Liver (tissue), 9 donors: ENCODE measurements around the gene MAP2K3. TPM values are rescaled to one million over a fixed set of nuclear protein-coding genes. Genes with fewer than 3 reads are reported as not detected.

ENCODE experiments used
- DNase-seq: peaks from one replicate; pipeline ENCODE4 v3.0.0-alpha.2; 2017; ENCODE audit warnings: low spot score
- H3K27ac ChIP-seq, 2 donors: one replicate each; pipeline ENCODE4 v1.7.0; 2013; ENCODE audit warnings: inconsistent platforms in 2 of 2, low read length in 2 of 2, control low read depth in 1 of 2, low read depth in 1 of 2, mild to moderate bottlenecking in 1 of 2
- H3K27me3 ChIP-seq, 4 donors: one replicate each; pipeline versions ENCODE4 v1.6.1 to v1.7.0; 2013; ENCODE audit warnings: low read length in 3 of 4, inconsistent platforms in 1 of 4, mild to moderate bottlenecking in 1 of 4, moderate library complexity in 1 of 4; ENCODE audit not compliant: control insufficient read depth in 4 of 4, insufficient read depth in 4 of 4
- H3K36me3 ChIP-seq, 4 donors: one replicate each; pipeline versions ENCODE4 v1.6.1 to v1.7.0; 2013; ENCODE audit warnings: low read length in 3 of 4, mild to moderate bottlenecking in 3 of 4, low read depth in 1 of 4, moderate library complexity in 1 of 4; ENCODE audit not compliant: control insufficient read depth in 4 of 4, insufficient read depth in 3 of 4
- H3K4me1 ChIP-seq, 4 donors: one replicate each; pipeline versions ENCODE4 v1.6.1 to v1.7.0; 2013; ENCODE audit warnings: low read length in 3 of 4, mild to moderate bottlenecking in 3 of 4, moderate library complexity in 1 of 4; ENCODE audit not compliant: control insufficient read depth in 4 of 4, insufficient read depth in 4 of 4
- H3K4me3 ChIP-seq, 3 donors: one replicate each; pipeline versions ENCODE4 v1.6.1 to v1.7.0; 2013; ENCODE audit warnings: low read length in 3 of 3, control low read depth in 1 of 3, low read depth in 1 of 3, mild to moderate bottlenecking in 1 of 3
- H3K9ac ChIP-seq, 2 donors: one replicate each; pipeline ENCODE4 v1.7.0; 2013; ENCODE audit warnings: low read length in 2 of 2, mild to moderate bottlenecking in 2 of 2, moderate library complexity in 2 of 2, control low read depth in 1 of 2, low read depth in 1 of 2
- H3K9me3 ChIP-seq, 4 donors: one replicate each; pipeline versions ENCODE4 v1.6.1 to v1.7.0; 2013; ENCODE audit warnings: low read length in 3 of 4; ENCODE audit not compliant: control insufficient read depth in 4 of 4
- EGR1 ChIP-seq, 2 donors: IDR thresholded peaks; 2 replicates each; pipeline ENCODE4 v1.6.1; 2016 to 2018; ENCODE audit warnings: antibody characterized with exemption in 2 of 2, low read depth in 2 of 2
- FOXA1 ChIP-seq: IDR thresholded peaks from 2 replicates; pipeline ENCODE4 v1.6.1; 2016; ENCODE audit warnings: antibody characterized with exemption
- FOXA2 ChIP-seq: IDR thresholded peaks from 2 replicates; pipeline ENCODE4 v1.6.1; 2016; ENCODE audit warnings: antibody characterized with exemption
- GABPA ChIP-seq, 2 donors: IDR thresholded peaks in 1 of 2; conservative IDR thresholded peaks in 1 of 2; 2 replicates each; pipeline ENCODE4 v1.6.1; 2016; ENCODE audit warnings: antibody characterized with exemption in 2 of 2, mild to moderate bottlenecking in 1 of 2, moderate library complexity in 1 of 2
- HNF4A ChIP-seq, 2 donors: conservative IDR thresholded peaks; 2 replicates each; pipeline ENCODE4 v1.6.1; 2016; ENCODE audit warnings: antibody characterized with exemption in 2 of 2, mild to moderate bottlenecking in 2 of 2
- HNF4G ChIP-seq: IDR thresholded peaks from 2 replicates; pipeline ENCODE4 v1.6.1; 2016; ENCODE audit warnings: antibody characterized with exemption
- JUND ChIP-seq, 2 donors: IDR thresholded peaks; 2 replicates each; pipeline ENCODE4 v1.6.1; 2016; ENCODE audit warnings: antibody characterized with exemption in 2 of 2
- NR2F2 ChIP-seq: IDR thresholded peaks from 2 replicates; pipeline ENCODE4 v1.6.1; 2016; ENCODE audit warnings: antibody characterized with exemption
- RAD21 ChIP-seq, 2 donors: IDR thresholded peaks; 2 replicates each; pipeline ENCODE4 v1.6.1; 2016; ENCODE audit warnings: antibody characterized with exemption in 2 of 2, mild to moderate bottlenecking in 2 of 2
- RXRA ChIP-seq, 2 donors: IDR thresholded peaks; 2 replicates each; pipeline ENCODE4 v1.6.1; 2017 to 2018; ENCODE audit warnings: antibody characterized with exemption in 2 of 2, mild to moderate bottlenecking in 1 of 2
- SP1 ChIP-seq: IDR thresholded peaks from 2 replicates; pipeline ENCODE4 v1.6.1; 2018; ENCODE audit warnings: antibody characterized with exemption, mild to moderate bottlenecking
- TAF1 ChIP-seq: conservative IDR thresholded peaks from 2 replicates; pipeline ENCODE4 v1.6.1; 2016; ENCODE audit warnings: antibody characterized with exemption, mild to moderate bottlenecking
- YY1 ChIP-seq: IDR thresholded peaks from 2 replicates; pipeline ENCODE4 v1.6.1; 2016; ENCODE audit warnings: antibody characterized with exemption, mild to moderate bottlenecking
- WGBS: extraction: QIAGEN DNeasy Blood & Tissue Kit; methylation state at CpG from one replicate; pipeline ENCODE4 v1.1.7; 2013; 5-methylcytosine and 5-hydroxymethylcytosine counted together
- polyA plus RNA-seq, 2 donors: library from polyadenylated mRNA; stranded (reverse) in 1 of 2; unstranded in 1 of 2; fragments of 200-250 nt in 1 of 2; fragments of >200 nt in 1 of 2; fragmentation: Nextera tagmentation in 1 of 2; extraction: Ambion mirVana in 1 of 2; gene quantifications; one replicate each; pipeline versions ENCODE4 v1.2.1 to v1.2.3, GENCODE V29; 2013 to 2015
- total RNA-seq, 2 donors: library from RNA; depleted of rRNA; stranded (reverse); fragments of >200 nt; gene quantifications; one replicate each; pipeline ENCODE4 v1.2.3, GENCODE V29; 2014
- TF ChIP-seq, protein P1 (sequence below): IDR thresholded peaks from 2 replicates; pipeline ENCODE4 v1.6.1; 2016; ENCODE audit warnings: antibody characterized with exemption
- TF ChIP-seq, protein P2 (sequence below): IDR thresholded peaks from 2 replicates; pipeline ENCODE4 v1.6.1; 2016; ENCODE audit warnings: antibody characterized with exemption
- TF ChIP-seq, protein P3 (sequence below): fragments of 150-350 bp; IDR thresholded peaks from 2 replicates; pipeline ENCODE4 v1.5.1; 2017; ENCODE audit warnings: improper control_type of control experiment, low read depth, low read length; ENCODE audit not compliant: missing input control
- TF ChIP-seq, protein P4 (sequence below): IDR thresholded peaks from 2 replicates; pipeline ENCODE4 v1.6.1; 2016; ENCODE audit warnings: antibody characterized with exemption
- TF ChIP-seq, protein P5 (sequence below): IDR thresholded peaks from 2 replicates; pipeline ENCODE4 v1.6.1; 2016; ENCODE audit warnings: antibody characterized with exemption, mild to moderate bottlenecking
- donor health status: healthy.
- donor health status: healthy.
- donor health status: healthy.
- donor health status: healthy.
- donor health status: healthy.

Gene MAP2K3
- total and polyA plus RNA-seq, 4 donors, result 21.6 to 88.4 (median 30.5) TPM

DNA sequence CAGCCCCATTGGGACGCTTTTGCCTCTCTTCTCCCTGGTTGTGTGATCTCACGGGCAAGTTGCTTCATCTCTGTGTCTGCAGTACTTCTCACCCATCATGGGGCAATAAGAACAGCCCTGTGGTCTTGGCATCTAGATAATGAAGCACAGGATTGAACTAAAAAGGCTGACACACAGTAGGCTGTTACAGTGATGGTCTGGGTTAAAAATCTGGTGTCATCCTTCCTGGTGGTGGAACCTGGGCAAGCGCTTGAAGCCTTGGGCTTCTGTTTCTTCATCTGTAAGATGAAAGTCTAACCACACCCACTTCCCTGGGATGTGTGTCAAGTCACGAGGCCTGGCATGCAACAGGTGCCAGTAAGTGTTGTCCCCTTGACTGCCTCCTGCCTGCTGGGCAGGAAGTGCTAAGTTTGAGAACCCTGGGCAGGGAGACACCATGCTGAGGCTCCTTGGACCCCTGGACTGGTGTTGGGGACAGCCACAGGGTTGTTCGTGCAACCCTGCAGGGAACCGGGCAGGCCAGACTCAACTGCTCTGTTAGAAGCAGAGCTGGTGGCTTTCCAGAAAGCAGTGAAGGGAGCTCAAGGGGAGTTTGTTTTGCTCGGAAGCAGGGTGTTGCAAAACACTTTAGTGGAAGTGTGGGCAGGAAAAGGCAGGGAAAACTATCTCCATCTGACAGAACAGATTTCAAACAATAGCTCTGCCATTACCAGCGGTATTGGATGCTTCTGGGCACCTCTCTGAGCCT lies 5.9 kb upstream of the MAP2K3 start:
- H3K4me1 ChIP-seq, result peaks cover 7 to 23% (median 13%) of the 10 kb centered on the region in 4 donors
- no peaks in the 10 kb centered on the region for H3K9me3 ChIP-seq
- DNase-seq, result no peak
- H3K27ac ChIP-seq, result no peak overlapping the region
- H3K27me3 ChIP-seq, result no peaks in the 10 kb centered on the region
- H3K36me3 ChIP-seq, result no peaks in the 10 kb centered on the region
- no peak overlapping the region for H3K9ac ChIP-seq
- 68% methylated on average over 8 of the region's 8 CpGs for WGBS
- TF ChIP-seq JUND (IDR thresholded peaks at IDR 0.05) (no peak), FOXA2 (no peak), TAF1 (no peak), YY1 (no peak), SP1 (no peak), RAD21 (IDR thresholded peaks at IDR 0.05) (no peak), RXRA (IDR thresholded peaks at IDR 0.05) (no peak), HNF4A (conservative IDR thresholded peaks at IDR 0.05) (no peak)
- TF ChIP-seq, protein P1, sequence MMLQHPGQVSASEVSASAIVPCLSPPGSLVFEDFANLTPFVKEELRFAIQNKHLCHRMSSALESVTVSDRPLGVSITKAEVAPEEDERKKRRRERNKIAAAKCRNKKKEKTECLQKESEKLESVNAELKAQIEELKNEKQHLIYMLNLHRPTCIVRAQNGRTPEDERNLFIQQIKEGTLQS, result no peak
- TF ChIP-seq, protein P2, sequence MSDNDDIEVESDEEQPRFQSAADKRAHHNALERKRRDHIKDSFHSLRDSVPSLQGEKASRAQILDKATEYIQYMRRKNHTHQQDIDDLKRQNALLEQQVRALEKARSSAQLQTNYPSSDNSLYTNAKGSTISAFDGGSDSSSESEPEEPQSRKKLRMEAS, result no peak
- TF ChIP-seq, protein P3, sequence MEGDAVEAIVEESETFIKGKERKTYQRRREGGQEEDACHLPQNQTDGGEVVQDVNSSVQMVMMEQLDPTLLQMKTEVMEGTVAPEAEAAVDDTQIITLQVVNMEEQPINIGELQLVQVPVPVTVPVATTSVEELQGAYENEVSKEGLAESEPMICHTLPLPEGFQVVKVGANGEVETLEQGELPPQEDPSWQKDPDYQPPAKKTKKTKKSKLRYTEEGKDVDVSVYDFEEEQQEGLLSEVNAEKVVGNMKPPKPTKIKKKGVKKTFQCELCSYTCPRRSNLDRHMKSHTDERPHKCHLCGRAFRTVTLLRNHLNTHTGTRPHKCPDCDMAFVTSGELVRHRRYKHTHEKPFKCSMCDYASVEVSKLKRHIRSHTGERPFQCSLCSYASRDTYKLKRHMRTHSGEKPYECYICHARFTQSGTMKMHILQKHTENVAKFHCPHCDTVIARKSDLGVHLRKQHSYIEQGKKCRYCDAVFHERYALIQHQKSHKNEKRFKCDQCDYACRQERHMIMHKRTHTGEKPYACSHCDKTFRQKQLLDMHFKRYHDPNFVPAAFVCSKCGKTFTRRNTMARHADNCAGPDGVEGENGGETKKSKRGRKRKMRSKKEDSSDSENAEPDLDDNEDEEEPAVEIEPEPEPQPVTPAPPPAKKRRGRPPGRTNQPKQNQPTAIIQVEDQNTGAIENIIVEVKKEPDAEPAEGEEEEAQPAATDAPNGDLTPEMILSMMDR, result no peak
- H3K4me3 ChIP-seq, result no peak overlapping the region

DNA sequence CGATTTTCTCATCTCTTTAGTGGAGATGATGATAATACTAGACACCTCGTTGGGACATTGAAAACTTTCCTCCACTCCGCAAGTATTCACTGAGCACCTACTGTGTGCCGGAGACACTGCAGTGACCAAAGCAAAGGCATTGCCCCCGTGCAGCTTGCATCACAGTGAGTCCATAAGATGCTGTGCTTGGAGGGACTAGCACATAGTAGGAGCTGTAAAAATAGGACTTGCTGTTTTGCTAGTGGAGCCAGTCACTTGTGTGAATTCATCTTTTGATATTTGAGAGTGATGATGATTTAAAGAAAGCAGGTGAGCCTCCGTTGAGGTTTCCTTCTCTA lies 5.3 kb upstream of the MAP2K3 start:
- no peak overlapping the region for H3K27ac ChIP-seq

More for the DNA sequence above, 5.3 kb upstream of the MAP2K3 start:
- 80% methylated on average over 6 of the region's 6 CpGs for WGBS
- Histone ChIP-seq H3K9me3 (no peaks in the 10 kb centered on the region), H3K4me1 (peaks cover 7 to 25% (median 15%) of the 10 kb centered on the region in 4 donors), H3K4me3 (no peak overlapping the region), H3K9ac (no peak overlapping the region), H3K27me3 (no peaks in the 10 kb centered on the region), H3K36me3 (no peaks in the 10 kb centered on the region)
- TF ChIP-seq FOXA1, result no peak
- TF ChIP-seq NR2F2, result no peak
- no peak for TF ChIP-seq EGR1 (IDR thresholded peaks at IDR 0.05; ENCODE audit: low read depth in 2 of 2)
- no peak for TF ChIP-seq HNF4A (conservative IDR thresholded peaks at IDR 0.05)
- no peak for TF ChIP-seq SP1
- TF ChIP-seq GABPA (IDR thresholded peaks at IDR 0.05 in 1 of 2, conservative IDR thresholded peaks at IDR 0.05 in 1 of 2), result no peak
- TF ChIP-seq, protein P4, sequence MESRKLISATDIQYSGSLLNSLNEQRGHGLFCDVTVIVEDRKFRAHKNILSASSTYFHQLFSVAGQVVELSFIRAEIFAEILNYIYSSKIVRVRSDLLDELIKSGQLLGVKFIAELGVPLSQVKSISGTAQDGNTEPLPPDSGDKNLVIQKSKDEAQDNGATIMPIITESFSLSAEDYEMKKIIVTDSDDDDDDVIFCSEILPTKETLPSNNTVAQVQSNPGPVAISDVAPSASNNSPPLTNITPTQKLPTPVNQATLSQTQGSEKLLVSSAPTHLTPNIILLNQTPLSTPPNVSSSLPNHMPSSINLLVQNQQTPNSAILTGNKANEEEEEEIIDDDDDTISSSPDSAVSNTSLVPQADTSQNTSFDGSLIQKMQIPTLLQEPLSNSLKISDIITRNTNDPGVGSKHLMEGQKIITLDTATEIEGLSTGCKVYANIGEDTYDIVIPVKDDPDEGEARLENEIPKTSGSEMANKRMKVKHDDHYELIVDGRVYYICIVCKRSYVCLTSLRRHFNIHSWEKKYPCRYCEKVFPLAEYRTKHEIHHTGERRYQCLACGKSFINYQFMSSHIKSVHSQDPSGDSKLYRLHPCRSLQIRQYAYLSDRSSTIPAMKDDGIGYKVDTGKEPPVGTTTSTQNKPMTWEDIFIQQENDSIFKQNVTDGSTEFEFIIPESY, result no peak
- no peak for TF ChIP-seq TAF1
- TF ChIP-seq, protein P1, result no peak
- TF ChIP-seq RXRA (IDR thresholded peaks at IDR 0.05), result no peak
- TF ChIP-seq, protein P5, sequence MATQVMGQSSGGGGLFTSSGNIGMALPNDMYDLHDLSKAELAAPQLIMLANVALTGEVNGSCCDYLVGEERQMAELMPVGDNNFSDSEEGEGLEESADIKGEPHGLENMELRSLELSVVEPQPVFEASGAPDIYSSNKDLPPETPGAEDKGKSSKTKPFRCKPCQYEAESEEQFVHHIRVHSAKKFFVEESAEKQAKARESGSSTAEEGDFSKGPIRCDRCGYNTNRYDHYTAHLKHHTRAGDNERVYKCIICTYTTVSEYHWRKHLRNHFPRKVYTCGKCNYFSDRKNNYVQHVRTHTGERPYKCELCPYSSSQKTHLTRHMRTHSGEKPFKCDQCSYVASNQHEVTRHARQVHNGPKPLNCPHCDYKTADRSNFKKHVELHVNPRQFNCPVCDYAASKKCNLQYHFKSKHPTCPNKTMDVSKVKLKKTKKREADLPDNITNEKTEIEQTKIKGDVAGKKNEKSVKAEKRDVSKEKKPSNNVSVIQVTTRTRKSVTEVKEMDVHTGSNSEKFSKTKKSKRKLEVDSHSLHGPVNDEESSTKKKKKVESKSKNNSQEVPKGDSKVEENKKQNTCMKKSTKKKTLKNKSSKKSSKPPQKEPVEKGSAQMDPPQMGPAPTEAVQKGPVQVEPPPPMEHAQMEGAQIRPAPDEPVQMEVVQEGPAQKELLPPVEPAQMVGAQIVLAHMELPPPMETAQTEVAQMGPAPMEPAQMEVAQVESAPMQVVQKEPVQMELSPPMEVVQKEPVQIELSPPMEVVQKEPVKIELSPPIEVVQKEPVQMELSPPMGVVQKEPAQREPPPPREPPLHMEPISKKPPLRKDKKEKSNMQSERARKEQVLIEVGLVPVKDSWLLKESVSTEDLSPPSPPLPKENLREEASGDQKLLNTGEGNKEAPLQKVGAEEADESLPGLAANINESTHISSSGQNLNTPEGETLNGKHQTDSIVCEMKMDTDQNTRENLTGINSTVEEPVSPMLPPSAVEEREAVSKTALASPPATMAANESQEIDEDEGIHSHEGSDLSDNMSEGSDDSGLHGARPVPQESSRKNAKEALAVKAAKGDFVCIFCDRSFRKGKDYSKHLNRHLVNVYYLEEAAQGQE, result no peak
- TF ChIP-seq YY1, result no peak
- TF ChIP-seq, protein P2, result no peak
- TF ChIP-seq RAD21 (IDR thresholded peaks at IDR 0.05), result no peak
- TF ChIP-seq JUND (IDR thresholded peaks at IDR 0.05), result no peak
- TF ChIP-seq, protein P3, result no peak
- TF ChIP-seq HNF4G, result no peak
- no peak for DNase-seq
